CD14-positive monocyte (primary cell): Measurements from ENCODE around the gene GTF2A1L. TPM values are rescaled to one million over a fixed set of nuclear protein-coding genes. Genes with fewer than 3 reads are reported as not detected.

Experiments used
- DNase-seq, 3 donors: peaks; one replicate each; pipeline ENCODE4 v3.0.0-alpha.2; 2011 to 2022
- H2AFZ ChIP-seq: 2 replicates; pipeline ENCODE4 v1.6.0; 2012; ENCODE audit warnings: mild to moderate bottlenecking, low read depth, low read length, inconsistent platforms; ENCODE audit not compliant: insufficient read depth, poor library complexity, severe bottlenecking
- H3K27ac ChIP-seq, 2 donors: 1 replicate in 1 of 2; 2 replicates in 1 of 2; pipeline ENCODE4 v1.5.1; 2012 to 2013; ENCODE audit warnings: low read length in 2 of 2, control low read depth in 1 of 2, inconsistent platforms in 1 of 2, low read depth in 1 of 2, mild to moderate bottlenecking in 1 of 2
- H3K27me3 ChIP-seq, 2 donors: one replicate each; pipeline versions ENCODE4 v1.6.0 to v1.6.1; 2011 to 2013; ENCODE audit warnings: low read length in 2 of 2; ENCODE audit not compliant: control insufficient read depth in 2 of 2, insufficient read depth in 2 of 2
- H3K36me3 ChIP-seq, 2 donors: replicated peaks in 1 of 2; 1 replicate in 1 of 2; 2 replicates in 1 of 2; pipeline versions ENCODE4 v1.5.1 to v1.6.1; 2012 to 2013; ENCODE audit warnings: low read length in 2 of 2, control low read depth in 1 of 2, inconsistent platforms in 1 of 2, mild to moderate bottlenecking in 1 of 2; ENCODE audit not compliant: insufficient read depth in 2 of 2, control insufficient read depth in 1 of 2
- H3K4me1 ChIP-seq, 2 donors: 1 replicate in 1 of 2; 2 replicates in 1 of 2; pipeline versions ENCODE4 v1.5.1 to v1.6.1; 2012 to 2013; ENCODE audit warnings: low read length in 2 of 2, control low read depth in 1 of 2, inconsistent platforms in 1 of 2, mild to moderate bottlenecking in 1 of 2, moderate library complexity in 1 of 2; ENCODE audit not compliant: insufficient read depth in 2 of 2, control insufficient read depth in 1 of 2
- H3K4me2 ChIP-seq: replicated peaks from 2 replicates; pipeline ENCODE3; 2012; ENCODE audit warnings: low read length, moderate library complexity, mild to moderate bottlenecking; ENCODE audit not compliant: poor library complexity, severe bottlenecking; ENCODE audit errors: extremely low read depth
- H3K4me3 ChIP-seq, 3 experiments: fragments of 200-600 bp in 1 of 3; sonication (generic) in 1 of 3; replicated peaks in 1 of 3; 1 replicate in 2 of 3; 2 replicates in 1 of 3; pipeline ENCODE4 v1.5.1; 2011 to 2013; ENCODE audit warnings: low read length in 3 of 3, mild to moderate bottlenecking in 3 of 3, control low read depth in 2 of 3, low read depth in 2 of 3, inconsistent platforms in 1 of 3, moderate library complexity in 1 of 3
- H3K79me2 ChIP-seq: 2 replicates; pipeline ENCODE4 v1.6.0; 2012; ENCODE audit warnings: mild to moderate bottlenecking, control low read depth, inconsistent platforms, low read length, moderate library complexity; ENCODE audit not compliant: insufficient read depth
- H3K9ac ChIP-seq: 2 replicates; pipeline ENCODE4 v1.6.0; 2017; ENCODE audit warnings: low read length, mild to moderate bottlenecking; ENCODE audit not compliant: insufficient read depth, poor library complexity, severe bottlenecking
- H3K9me3 ChIP-seq, 2 donors: replicated peaks in 1 of 2; 1 replicate in 1 of 2; 2 replicates in 1 of 2; pipeline versions ENCODE4 v1.5.1 to v1.6.1; 2012 to 2013; ENCODE audit warnings: low read length in 2 of 2, control low read depth in 1 of 2; ENCODE audit not compliant: control insufficient read depth in 1 of 2, insufficient read depth in 1 of 2
- H4K20me1 ChIP-seq: 2 replicates; pipeline ENCODE4 v1.6.0; 2012; ENCODE audit warnings: mild to moderate bottlenecking, low read length, control low read depth, moderate library complexity; ENCODE audit not compliant: insufficient read depth
- H3K27ac Mint-ChIP-seq, 7 donors: one replicate each; pipeline ENCODE4 v1.8.0; 2020; ENCODE audit warnings: mild to moderate bottlenecking in 7 of 7, mixed read lengths in 7 of 7, moderate library complexity in 6 of 7, inconsistent platforms in 2 of 7
- H3K27me3 Mint-ChIP-seq, 3 donors: one replicate each; pipeline ENCODE4 v1.8.0; 2021 to 2022; ENCODE audit warnings: low read depth in 3 of 3, mild to moderate bottlenecking in 3 of 3, mixed read lengths in 3 of 3, moderate library complexity in 3 of 3, inconsistent platforms in 1 of 3
- H3K36me3 Mint-ChIP-seq, 2 donors: one replicate each; pipeline ENCODE4 v1.8.0; 2020; ENCODE audit warnings: mixed read lengths in 2 of 2, inconsistent platforms in 1 of 2, mild to moderate bottlenecking in 1 of 2
- H3K4me1 Mint-ChIP-seq: one replicate; pipeline ENCODE4 v1.8.0; 2020; ENCODE audit warnings: mild to moderate bottlenecking, mixed read lengths
- H3K4me3 Mint-ChIP-seq, 2 donors: one replicate each; pipeline ENCODE4 v1.8.0; 2020; ENCODE audit warnings: mild to moderate bottlenecking in 2 of 2, mixed read lengths in 2 of 2, moderate library complexity in 1 of 2
- H3K9me3 Mint-ChIP-seq, 7 donors: one replicate each; pipeline ENCODE4 v1.8.0; 2020 to 2022; ENCODE audit warnings: mixed read lengths in 7 of 7, mild to moderate bottlenecking in 6 of 7, moderate library complexity in 6 of 7, inconsistent platforms in 2 of 7
- CTCF ChIP-seq: fragments of 200-600 bp; IDR thresholded peaks from one replicate; pipeline ENCODE4 v1.8.0; 2022; ENCODE audit warnings: antibody characterized with exemption, mild to moderate bottlenecking
- WGBS: methylation state at CpG from one replicate; pipeline ENCODE4 v1.1.5; 2013; ENCODE audit warnings: missing lambda C conversion rate; ENCODE audit not compliant: insufficient coverage; 5-methylcytosine and 5-hydroxymethylcytosine counted together
- intact Hi-C, 2 donors: fragments of 100-400 bp; cut with micrococcal nuclease; formaldehyde crosslinking; loops; one replicate each; pipeline versions ENCODE4 v1.15.0 to v1.15.1; 2023
- polyA plus RNA-seq, 3 donors: library from polyadenylated mRNA; depleted of rRNA in 1 of 3; unstranded in 2 of 3; stranded (reverse) in 1 of 3; fragments of 300-500 nt in 2 of 3; fragments of >200 nt in 1 of 3; fragmentation: Illumina TruSeq in 2 of 3; gene quantifications; 1 replicate in 2 of 3; 2 replicates in 1 of 3; pipeline ENCODE4 v1.2.3, GENCODE V29; 2012 to 2021

The GTF2A1L gene
- polyA plus RNA-seq, 3 donors, result not detected

GRCh38 chr2:48597492-48597891 is 20.2 kb upstream of the GTF2A1L start:
- Histone ChIP-seq H3K27me3 (no peaks in the 10 kb centered on the region), H3K9me3 (no peaks in the 10 kb centered on the region), H2AFZ (no peak overlapping the region), H3K4me3 (no peak overlapping the region), H3K79me2 (no peaks in the 10 kb centered on the region), H3K9ac (no peak overlapping the region), H3K36me3 (no peaks in the 10 kb centered on the region), H3K4me2 (no peak overlapping the region), H4K20me1 (no peaks in the 10 kb centered on the region), H3K27ac (no peak overlapping the region), H3K4me1 (no peaks in the 10 kb centered on the region)
- no peak for TF ChIP-seq CTCF
- no CpG with 5 or more reads among the region's 2 CpGs for WGBS
- Mint-ChIP-seq H3K9me3 (peaks cover 0 to 3% (median 0%) of the 10 kb centered on the region in 7 donors), H3K27ac (no peak overlapping the region), H3K4me3 (no peak overlapping the region), H3K36me3 (no peaks in the 10 kb centered on the region), H3K4me1 (no peaks in the 10 kb centered on the region), H3K27me3 (peaks cover 0 to 2% (median 0%) of the 10 kb centered on the region in 3 donors)
- no peak for DNase-seq
- intact Hi-C loops, result no loop called here

GRCh38 chr2:48600204-48600813 is 17.3 kb upstream of the GTF2A1L start:
- Histone ChIP-seq H3K27ac (no peak overlapping the region), H2AFZ (no peak overlapping the region), H3K4me3 (no peak overlapping the region), H3K4me2 (no peak overlapping the region), H4K20me1 (no peaks in the 10 kb centered on the region), H3K9me3 (no peaks in the 10 kb centered on the region), H3K9ac (no peak overlapping the region), H3K36me3 (no peaks in the 10 kb centered on the region), H3K4me1 (no peaks in the 10 kb centered on the region), H3K27me3 (no peaks in the 10 kb centered on the region), H3K79me2 (no peaks in the 10 kb centered on the region)
- DNase-seq, result peak in 1 of 3 donors; percentile 11
- Mint-ChIP-seq H3K9me3 (peaks cover 0 to 3% (median 0%) of the 10 kb centered on the region in 7 donors), H3K27me3 (peaks cover 0 to 2% (median 1%) of the 10 kb centered on the region in 3 donors), H3K4me1 (no peaks in the 10 kb centered on the region), H3K4me3 (no peak overlapping the region), H3K36me3 (no peaks in the 10 kb centered on the region), H3K27ac (no peak overlapping the region)
- TF ChIP-seq CTCF, result peak; percentile 72
- 0% methylated on average over 1 of the region's 4 CpGs for WGBS
- intact Hi-C loops, result no loop called here
